GM13976 (cell line): ENCODE measurements around the gene NEURL2.

Experiments
- DNase-seq: peaks from one replicate; pipeline ENCODE4 v3.0.0; 2012; ENCODE audit warnings: low spot score
- in situ Hi-C: fragments of 300-500 bp; cut with MboI; formaldehyde crosslinking; loops from one replicate; pipeline ENCODE4 v1.12.0; 2022; ENCODE audit warnings: low sequenced_read_pairs, mixed read lengths, inconsistent platforms; ENCODE audit not compliant: unreplicated experiment
- TF ChIP-seq, protein P1 (sequence below): IDR thresholded peaks from 2 replicates; pipeline ENCODE4 v1.5.1; 2012; ENCODE audit warnings: borderline replicate concordance, mild to moderate bottlenecking; ENCODE audit not compliant: insufficient read depth; ENCODE audit errors: extremely low read depth, missing control alignments, control extremely low read depth

The NEURL2 gene

DNA sequence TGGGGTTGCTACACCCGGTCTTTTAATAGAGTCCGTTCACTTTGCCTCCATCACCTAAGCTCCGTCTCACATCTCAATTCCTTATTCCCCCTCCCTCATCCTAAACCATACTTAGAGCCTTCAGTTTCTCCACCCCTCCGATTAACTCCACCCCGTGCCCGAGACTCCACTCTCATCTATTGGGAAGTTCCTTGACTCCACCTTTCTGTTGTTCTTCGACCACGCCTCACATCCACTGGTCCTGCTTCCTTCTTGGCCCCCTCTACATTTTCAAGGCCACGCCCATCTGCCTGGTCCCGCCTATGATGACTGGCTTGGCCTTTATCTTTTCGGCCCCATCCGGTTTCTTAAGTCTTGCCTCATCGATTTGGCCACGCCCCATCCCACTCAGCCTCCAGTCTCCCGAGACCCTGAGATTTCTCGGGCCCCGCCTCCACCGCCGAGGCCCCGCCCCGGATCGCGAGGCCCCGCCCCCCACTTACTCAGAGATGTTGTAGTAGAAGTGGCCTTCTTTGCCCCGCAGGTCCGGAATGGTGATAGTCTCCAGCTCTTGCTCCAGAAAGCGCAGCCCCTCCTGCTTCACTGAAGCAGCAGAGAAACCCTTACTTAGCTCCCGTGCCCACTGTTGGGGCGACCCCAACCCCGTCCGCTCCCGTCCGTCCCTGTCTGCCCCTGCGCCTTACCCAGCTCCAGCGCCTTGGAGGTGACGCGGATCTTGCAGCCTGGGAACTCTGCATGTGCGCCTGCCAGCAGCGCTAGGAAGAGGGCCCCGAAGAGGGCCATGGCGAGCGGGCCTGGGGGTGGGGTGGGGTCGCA, 19.9 kb upstream of the NEURL2 start:
- peak; percentile 100 for DNase-seq
- TF ChIP-seq, protein P1, sequence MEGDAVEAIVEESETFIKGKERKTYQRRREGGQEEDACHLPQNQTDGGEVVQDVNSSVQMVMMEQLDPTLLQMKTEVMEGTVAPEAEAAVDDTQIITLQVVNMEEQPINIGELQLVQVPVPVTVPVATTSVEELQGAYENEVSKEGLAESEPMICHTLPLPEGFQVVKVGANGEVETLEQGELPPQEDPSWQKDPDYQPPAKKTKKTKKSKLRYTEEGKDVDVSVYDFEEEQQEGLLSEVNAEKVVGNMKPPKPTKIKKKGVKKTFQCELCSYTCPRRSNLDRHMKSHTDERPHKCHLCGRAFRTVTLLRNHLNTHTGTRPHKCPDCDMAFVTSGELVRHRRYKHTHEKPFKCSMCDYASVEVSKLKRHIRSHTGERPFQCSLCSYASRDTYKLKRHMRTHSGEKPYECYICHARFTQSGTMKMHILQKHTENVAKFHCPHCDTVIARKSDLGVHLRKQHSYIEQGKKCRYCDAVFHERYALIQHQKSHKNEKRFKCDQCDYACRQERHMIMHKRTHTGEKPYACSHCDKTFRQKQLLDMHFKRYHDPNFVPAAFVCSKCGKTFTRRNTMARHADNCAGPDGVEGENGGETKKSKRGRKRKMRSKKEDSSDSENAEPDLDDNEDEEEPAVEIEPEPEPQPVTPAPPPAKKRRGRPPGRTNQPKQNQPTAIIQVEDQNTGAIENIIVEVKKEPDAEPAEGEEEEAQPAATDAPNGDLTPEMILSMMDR: no peak
- in situ Hi-C loops: no loop called here

DNA sequence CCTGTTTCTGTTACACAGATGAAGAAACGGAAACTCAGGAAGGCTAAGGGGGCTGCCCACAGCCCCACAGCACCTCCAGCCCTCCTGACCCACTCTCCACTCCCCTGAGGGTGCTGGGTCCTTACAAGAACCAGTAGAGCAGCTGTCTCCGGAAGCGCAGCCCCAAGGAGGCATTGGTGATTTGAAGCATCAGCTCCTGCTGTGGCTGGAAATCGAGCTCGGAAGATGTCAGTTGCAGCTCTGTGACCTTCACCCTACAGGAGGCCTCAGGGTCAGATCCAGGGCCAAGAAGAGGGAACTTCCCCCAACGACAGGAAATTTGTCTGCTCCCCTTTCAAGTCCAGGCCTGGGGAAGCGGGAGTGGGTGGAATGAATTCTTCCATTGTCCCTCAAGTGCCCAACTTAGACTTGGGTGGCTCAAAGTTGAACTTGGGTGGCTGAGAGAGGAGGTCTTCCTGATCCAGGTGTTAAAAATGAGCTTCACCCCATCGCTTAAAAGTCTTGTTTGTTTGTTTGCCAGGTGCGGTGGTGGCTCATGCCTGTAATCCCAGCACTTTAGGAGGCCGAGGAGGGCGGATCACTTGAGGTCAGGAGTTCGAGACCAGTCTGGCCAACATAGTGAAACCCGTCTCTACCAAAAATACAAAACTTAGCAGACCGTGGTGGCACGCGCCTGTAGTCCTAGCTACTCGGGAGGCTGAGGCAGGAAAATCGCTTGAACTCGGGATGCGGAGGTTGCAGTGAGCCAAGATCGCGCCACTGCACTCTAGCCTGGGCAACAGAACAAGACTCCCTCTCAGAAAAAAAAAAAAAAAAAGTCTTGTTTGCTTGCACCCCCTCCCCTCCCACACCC, 19.0 kb upstream of the NEURL2 start:
- TF ChIP-seq, protein P1: no peak
- in situ Hi-C loops: no loop called here
- no peak for DNase-seq

DNA sequence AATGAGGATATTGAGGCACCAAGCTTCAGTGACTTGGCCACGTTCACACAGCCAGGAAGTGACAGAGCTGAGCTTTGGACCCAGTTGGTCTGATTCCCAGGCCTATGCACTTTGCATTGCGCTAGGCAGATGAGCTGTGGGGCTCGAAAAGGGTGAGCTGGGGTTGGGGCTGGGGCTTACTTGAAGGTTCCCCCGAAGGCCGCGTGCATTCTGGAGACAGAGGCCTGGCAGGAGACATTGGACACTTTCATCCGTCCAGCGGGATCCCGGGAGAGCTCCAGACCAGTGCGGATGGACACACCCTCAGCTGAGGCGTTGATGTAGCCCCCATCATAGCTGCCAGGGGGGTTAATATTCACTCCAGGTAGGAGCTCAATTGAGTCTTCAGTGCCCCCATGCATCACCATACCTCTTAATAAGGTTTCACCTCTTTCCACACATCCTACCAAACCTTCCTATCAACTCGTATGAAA, 18.4 kb upstream of the NEURL2 start:
- TF ChIP-seq, protein P1: no peak
- in situ Hi-C loops: no loop called here
- DNase-seq: no peak

DNA sequence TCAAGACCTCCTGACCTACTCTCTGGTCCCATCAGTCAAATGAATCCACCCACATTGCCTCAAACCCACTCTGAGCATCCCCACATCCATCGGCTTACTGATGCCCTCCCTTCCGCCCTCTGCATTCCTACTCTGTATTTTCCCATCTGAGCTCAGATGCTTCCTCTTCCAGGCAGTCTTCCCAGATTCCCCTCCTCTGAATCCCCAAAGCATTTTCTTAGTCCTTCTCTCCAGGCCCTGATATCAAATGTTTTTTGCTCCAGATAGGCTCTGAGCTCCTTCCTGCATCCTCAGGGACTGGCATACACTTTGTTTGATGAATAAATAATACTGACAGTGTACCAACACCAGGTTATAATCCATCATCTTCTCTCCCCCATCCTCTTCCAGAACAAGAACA, 17.1 kb upstream of the NEURL2 start:
- in situ Hi-C loops: no loop called here
- DNase-seq: no peak
- TF ChIP-seq, protein P1: no peak

DNA sequence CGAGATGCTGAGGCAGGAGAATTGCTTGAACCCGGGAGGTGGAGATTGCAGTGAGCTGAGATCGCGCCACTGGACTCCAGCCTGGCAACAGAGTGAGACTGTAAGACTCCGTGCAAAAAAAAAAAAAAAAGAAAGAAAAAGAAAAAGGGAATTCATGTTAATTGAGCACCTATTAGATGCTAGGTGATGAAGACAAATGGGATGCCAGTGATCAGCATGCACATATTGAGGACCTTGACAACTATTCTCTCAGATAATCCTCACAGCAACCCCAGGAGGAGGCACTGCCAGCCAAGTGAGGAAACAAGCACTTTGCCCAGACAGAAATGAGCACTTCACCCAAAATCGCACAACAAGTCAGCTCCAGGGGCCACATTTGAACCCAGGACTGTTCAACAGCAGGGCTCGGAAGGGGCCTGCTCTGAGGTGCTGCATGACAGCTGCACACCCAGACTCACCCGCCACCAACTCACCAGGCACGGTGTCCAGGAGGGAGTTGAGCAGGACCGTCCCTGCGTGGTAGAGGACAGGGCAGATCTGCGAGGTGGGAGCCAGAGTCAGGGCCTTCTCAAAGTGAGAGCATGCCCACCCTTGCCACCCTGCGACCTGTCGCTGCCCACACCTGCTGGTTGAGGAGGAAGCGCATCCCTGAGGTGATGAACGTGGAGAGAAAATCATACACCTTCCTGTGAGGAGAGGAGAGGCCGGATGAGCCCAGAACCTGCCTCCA, 16.4 kb upstream of the NEURL2 start:
- DNase-seq: no peak
- TF ChIP-seq, protein P1: no peak
- in situ Hi-C loops: no loop called here

DNA sequence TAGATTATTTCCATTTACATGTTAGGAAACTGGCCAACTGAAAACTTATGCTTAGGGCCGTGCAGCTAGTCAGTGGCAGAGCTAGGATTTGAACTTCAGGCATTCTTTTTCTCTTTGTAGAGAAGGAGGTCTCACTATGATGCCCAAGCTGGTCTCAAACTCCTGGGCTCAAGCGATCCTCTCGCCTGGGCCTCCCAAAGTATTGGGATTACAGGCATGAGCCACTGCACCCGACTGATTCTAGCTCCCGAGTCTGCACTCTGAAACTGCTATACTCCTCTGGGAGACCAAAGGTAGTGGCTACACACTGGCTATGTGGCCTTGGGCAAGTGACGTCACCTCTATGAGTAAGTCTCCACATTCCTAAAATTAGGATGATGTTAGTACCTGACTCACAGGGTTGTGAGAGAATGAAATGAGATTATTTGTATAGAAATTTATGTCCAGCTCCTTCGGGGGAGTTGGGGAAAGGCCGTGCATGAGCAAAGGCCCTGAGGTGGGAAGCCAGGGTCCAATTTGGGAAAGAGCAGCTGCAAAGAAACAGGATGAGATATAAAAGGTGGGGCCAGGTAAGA, 14.6 kb upstream of the NEURL2 start:
- TF ChIP-seq, protein P1: no peak
- no peak for DNase-seq
- in situ Hi-C loops: no loop called here
